ENCODE data around the gene CCNG1.
"Not testable (repeated sequence)": the region's sequence is repeated elsewhere in the genome, so short reads cannot be mapped to it uniquely, and the experiment has no call there.

The CCNG1 gene

DNA sequence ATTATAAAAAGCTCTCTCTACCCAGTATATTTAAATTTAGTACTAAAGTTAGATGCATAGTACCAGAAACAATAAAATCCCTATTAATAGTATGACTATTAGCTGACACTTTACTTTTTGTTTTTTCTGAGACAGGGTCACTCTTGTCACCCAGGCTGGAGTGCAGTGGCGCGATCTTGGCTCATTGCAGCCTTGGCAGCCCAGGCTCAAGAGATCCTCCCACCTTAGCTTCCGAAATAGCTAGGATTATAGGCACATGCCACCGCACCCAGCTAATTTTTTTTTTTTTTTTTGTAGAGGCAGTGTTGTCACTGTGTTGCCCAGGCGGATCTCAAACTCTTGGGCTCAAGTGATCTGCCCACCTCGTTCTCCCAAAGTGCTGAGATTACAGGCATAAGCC is 8.0 kb downstream of the CCNG1 start:
- DNase-seq, result no peak

- no peak for DNase-seq
Observed at GRCh38 chr5:163447191-163447590, 9.8 kb downstream of the CCNG1 start.

GRCh38 chr5:163447875-163448274 is 10.5 kb downstream of the CCNG1 start:
- DNase-seq, result no peak

- DNase-seq, result no peak
Observed at GRCh38 chr5:163448491-163448890, 11.1 kb downstream of the CCNG1 start.

DNA sequence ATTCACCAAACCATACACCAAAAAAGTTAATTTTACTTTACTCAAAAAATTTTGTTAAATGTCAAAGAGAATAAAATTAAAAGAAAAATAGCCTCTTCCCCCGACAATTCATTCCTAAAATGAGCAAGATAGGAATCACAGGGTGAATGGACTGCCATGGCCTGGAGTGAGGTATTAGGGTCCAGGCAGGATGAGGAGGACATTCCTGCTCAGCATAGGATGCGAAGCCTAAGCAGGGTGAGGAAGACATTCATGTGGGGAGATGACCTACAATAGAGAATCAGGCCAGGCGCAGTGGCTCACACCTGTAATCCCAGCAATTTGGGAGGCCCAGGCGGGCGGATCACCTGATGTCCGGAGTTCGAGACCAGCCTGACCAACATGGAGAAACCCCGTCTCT is 14.1 kb downstream of the CCNG1 start:
- no peak for DNase-seq

- no peak for DNase-seq
Observed at GRCh38 chr5:163453705-163454104, 16.3 kb downstream of the CCNG1 start.

DNA sequence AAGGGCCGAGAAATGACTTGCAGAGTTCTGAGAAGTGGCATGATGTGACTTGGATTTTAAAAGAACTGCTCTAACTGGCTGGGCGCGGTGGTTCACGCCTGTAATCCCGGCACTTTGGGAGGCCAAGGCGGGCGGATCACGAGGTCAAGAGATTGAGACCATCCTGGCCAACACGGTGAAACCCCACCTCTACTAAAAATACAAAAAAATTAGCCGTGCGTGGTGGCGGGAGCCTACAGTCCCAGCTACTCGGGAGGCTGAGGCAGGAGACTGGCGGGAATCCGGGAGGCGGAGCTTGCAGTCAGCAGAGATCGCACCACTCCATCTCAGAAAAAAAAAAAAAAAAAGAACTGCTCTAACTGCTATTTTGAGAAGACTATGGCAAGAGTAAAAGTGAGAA is 18.0 kb downstream of the CCNG1 start:
- not testable (repeated sequence) for DNase-seq

DNA sequence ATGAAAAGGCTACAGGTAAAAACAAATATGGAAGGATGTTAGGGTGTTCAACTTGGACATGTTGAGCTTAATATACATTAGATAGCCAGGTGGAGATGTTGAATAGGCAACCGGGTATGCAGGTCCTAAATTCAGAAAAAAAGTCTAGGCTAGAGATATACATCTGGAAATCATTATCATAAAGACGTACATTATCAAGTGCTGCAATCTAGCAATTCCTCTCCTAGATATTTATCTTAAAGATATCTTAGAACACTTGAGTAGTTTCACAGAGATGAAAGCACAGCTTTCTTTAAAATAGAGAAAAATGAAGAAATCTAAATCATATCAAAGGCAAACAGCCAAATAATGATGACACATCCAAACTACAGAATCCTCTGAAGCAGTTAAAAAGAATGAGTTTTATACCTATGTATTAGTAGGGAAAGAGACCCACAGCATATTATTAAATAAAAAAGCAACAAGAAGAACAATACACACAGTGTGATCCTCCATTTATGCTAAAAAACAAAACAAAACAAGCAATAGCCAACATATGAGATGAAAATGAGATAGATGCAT is 18.7 kb downstream of the CCNG1 start:
- peak; percentile 19 for DNase-seq

DNA sequence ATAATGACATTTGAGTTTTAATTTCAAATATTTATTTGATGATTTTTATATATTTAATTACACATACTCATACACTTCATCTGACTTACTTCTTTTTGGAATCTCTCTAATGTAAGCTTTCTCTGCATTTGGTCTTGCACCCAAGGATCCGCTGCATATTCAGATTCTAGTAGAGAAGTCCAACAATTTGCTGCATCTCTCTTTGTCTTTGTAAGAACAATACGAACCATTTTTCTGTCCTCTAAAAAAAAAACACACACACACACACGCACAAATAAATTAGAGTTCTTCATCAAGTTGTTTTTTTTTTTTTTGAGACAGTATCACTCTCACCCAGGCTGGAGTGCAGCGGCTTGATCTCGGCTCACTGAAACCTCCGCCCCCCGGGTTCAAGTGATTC is 19.4 kb downstream of the CCNG1 start:
- no peak for DNase-seq

DNA sequence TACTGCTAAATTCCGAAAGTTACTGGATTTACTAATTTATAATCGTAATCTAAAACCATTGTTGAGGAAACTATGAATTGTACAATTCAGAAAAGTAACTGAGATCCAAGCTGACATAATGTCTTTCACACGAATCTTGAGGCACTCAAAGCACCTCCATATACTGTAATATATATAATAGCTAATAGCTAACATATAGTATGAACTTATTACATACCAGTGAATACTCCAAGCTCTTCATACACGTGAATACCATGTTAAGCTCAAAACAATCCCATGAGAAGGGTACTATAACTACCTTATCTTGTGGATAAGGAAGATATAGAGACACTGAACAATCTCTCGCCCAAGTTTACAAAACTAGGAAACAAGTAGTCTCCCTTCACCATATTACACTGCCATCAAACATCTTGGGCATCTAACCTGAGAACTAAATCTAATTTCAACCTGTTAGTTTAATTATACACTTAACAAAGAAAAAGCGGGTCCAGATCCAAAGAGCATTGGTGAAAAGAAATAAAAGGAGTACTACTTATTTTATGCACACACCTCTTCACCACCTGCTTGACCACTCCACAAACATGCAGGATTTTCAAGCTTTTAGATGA is 21.5 kb downstream of the CCNG1 start:
- no peak for DNase-seq

DNA sequence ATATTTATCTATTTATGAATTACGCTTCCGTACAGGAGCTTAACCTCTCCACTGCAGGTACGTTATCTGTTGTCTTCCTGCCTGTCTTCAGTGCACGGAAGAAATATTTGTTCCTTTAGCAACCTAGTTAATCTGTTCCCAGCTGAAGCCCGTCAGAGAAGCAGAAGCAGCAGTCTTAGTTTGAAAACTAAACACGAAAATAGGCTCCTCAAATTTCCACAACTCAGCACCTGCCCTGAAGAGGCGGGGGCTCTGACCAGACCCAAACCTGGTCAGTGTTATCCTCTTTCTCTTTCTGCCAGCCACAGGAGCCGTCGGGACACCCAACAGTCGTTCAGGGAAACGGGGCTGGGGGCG is 22.0 kb downstream of the CCNG1 start:
- no peak for DNase-seq

DNA sequence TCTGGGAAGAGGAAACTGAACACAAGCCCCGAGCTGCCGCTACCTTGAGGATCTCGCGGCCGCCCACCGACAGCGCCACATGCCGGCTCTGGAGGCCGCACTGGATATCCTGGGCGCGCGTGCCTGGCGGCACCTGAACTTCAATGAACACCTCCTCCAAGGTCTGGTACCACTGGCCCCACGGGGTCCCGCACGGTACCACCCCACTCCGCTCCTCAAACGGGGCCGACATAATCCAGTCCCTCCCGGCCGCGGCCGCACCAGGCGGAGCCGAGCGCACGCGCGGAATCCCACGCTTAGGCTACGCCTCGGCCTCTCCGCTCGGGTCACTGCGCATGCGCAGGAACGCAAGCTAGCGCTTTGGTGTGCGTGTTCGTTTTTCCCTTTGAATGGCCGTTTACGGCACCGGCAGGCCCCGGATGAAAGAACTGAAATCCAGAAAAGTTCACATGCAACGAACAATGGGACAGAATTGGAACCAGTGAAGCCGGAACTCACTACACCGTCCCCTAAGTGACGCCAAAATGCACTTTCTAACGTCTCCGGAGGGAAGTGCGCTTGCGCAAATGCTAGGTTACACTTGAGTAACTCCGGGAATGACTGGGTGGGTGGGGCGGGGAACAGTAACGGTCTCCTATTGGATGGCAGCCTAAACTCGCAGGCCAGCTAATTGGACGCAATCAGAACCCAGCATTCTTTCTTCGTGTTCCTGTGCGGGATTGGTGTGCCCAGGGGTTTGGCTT is 22.6 kb downstream of the CCNG1 start, which contains the start of gene NUDCD2:
Gene NUDCD2 (minus strand): TSS at position 284 of the 743 bp plus-strand sequence. CDS start 52 bp downstream, at position 232.
- DNase-seq, result peak; percentile 99

GRCh38 chr5:163460562-163461171 is 23.3 kb downstream of the CCNG1 start, which contains the start of gene HMMR:
Gene HMMR, plus strand, starts transcription at chr5:163460632. Its CDS starts 61 bp downstream, at chr5:163460693.
- peak; percentile 18 for DNase-seq

- no peak for DNase-seq
Observed at GRCh38 chr5:163463063-163463435, 25.7 kb downstream of the CCNG1 start.

GRCh38 chr5:163467682-163468081 is 30.3 kb downstream of the CCNG1 start:
- DNase-seq, result no peak

- DNase-seq, result peak; percentile 9
Observed at GRCh38 chr5:163473635-163474243, 36.3 kb downstream of the CCNG1 start.

- DNase-seq, result no peak
Observed at GRCh38 chr5:163475411-163475810, 38.0 kb downstream of the CCNG1 start.

- no peak for DNase-seq
Observed at GRCh38 chr5:163478126-163478981, 41.0 kb downstream of the CCNG1 start.

- DNase-seq, result no peak
Observed at GRCh38 chr5:163478982-163479271, 41.5 kb downstream of the CCNG1 start.

GRCh38 chr5:163489055-163489744 is 51.8 kb downstream of the CCNG1 start:
- DNase-seq, result peak; percentile 23

DNA sequence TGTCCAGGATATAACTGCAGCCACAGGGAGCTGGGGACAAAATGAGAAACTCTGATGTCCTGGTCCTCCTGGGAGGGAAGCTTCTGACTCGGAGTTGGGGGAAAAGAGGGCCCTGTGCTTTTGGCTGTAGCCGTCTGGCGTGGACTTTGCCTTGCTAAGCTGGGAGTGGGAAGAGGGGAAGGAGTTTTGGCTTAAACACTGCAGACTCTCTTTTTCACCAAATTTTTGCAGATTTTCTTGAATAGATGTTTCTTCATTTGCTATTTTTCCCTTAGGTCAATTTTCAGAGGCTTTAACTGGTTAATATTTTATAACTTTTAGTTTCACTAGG is 52.3 kb downstream of the CCNG1 start:
- DNase-seq, result no peak
